Activated B cell treated with CpG ODN at 0.5 μM for 24 hours (primary cell): ENCODE measurements around the gene PAQR9. TPM values are rescaled to one million over a fixed set of nuclear protein-coding genes. Genes with fewer than 3 reads are reported as not detected.

Experiments
- ATAC-seq: fragments of 200-7000 bp; cut with Tn5 transposase; one replicate; pipeline ENCODE4 v1.10.0; 2021; ENCODE audit warnings: low read depth, mild to moderate bottlenecking, moderate library complexity
- CTCF ChIA-PET: fragments of 350-600 bp; sonication (Branson Sonifier 250); formaldehyde crosslinking; loops from one replicate; lab custom pipeline; 2021; ENCODE audit warnings: antibody characterized with exemption; lab: Charles Lee
- POLR2A ChIA-PET: fragments of 350-600 bp; sonication (Branson Sonifier 250); formaldehyde crosslinking; loops from one replicate; lab custom pipeline; 2021; ENCODE audit warnings: antibody characterized with exemption; lab: Charles Lee
- DNase-seq: peaks from one replicate; pipeline ENCODE4 v3.0.0; 2022
- H3K27ac Mint-ChIP-seq: one replicate; pipeline ENCODE4 v1.8.0; 2020; ENCODE audit warnings: mixed read lengths
- H3K27me3 Mint-ChIP-seq: one replicate; pipeline ENCODE4 v1.8.0; 2021; ENCODE audit warnings: mixed read lengths
- H3K36me3 Mint-ChIP-seq: one replicate; pipeline ENCODE4 v1.8.0; 2021; ENCODE audit warnings: low read depth, mixed read lengths
- H3K4me1 Mint-ChIP-seq: one replicate; pipeline ENCODE4 v1.8.0; 2021; ENCODE audit warnings: mixed read lengths
- H3K4me3 Mint-ChIP-seq: one replicate; pipeline ENCODE4 v1.8.0; 2020; ENCODE audit warnings: mild to moderate bottlenecking, mixed read lengths
- H3K9me3 Mint-ChIP-seq: one replicate; pipeline ENCODE4 v1.8.0; 2020; ENCODE audit warnings: mixed read lengths
- CTCF ChIP-seq: fragments of 200-600 bp; IDR thresholded peaks from one replicate; pipeline ENCODE4 v1.8.0; 2022; ENCODE audit warnings: antibody characterized with exemption, mild to moderate bottlenecking
- intact Hi-C: fragments of 100-400 bp; cut with micrococcal nuclease; formaldehyde crosslinking; loops from one replicate; pipeline ENCODE4 v1.15.1; 2024
- total RNA-seq: library from RNA; stranded (reverse); gene quantifications from 2 replicates; pipeline ENCODE4 v1.2.3, GENCODE V29; 2022

Gene PAQR9
- total RNA-seq, 1 donor from 2014 or later, result not detected

- ChIA-PET CTCF (no interaction called here), POLR2A (no interaction called here)
- no peak for ATAC-seq
- Mint-ChIP-seq H3K4me1 (no peaks in the 10 kb centered on the region), H3K27me3 (peaks cover 19% of the 10 kb centered on the region), H3K9me3 (peaks cover 3% of the 10 kb centered on the region), H3K4me3 (no peak overlapping the region), H3K36me3 (no peaks in the 10 kb centered on the region), H3K27ac (no peak overlapping the region)
- intact Hi-C loops, result loop anchor here (2.0 kb wide), 1 partner anchor 66 kb away; no protein-coding TSS in a partner anchor
- TF ChIP-seq CTCF, result no peak
- DNase-seq, result no peak
Observed at GRCh38 chr3:142929109-142929508, 34.4 kb downstream of the PAQR9 start.

GRCh38 chr3:142926368-142926944 lies 37.0 kb downstream of the PAQR9 start:
- POLR2A ChIA-PET, result no interaction called here
- peaks cover 31% of the 10 kb centered on the region for H3K27me3 Mint-ChIP-seq
- ATAC-seq, result no peak
- H3K36me3 Mint-ChIP-seq, result no peaks in the 10 kb centered on the region
- DNase-seq, result no peak
- no peak overlapping the region for H3K4me3 Mint-ChIP-seq
- CTCF ChIA-PET, result interaction anchor here (0.6 kb wide), 1 partner anchor 973 kb away, joined by 6 read pairs; no protein-coding TSS in a partner anchor
- intact Hi-C loops, result no loop called here
- no peak for TF ChIP-seq CTCF
- H3K9me3 Mint-ChIP-seq, result peaks cover 7% of the 10 kb centered on the region
- no peak overlapping the region for H3K27ac Mint-ChIP-seq
- no peaks in the 10 kb centered on the region for H3K4me1 Mint-ChIP-seq

GRCh38 chr3:142925140-142925539 lies 38.3 kb downstream of the PAQR9 start:
- no peak for TF ChIP-seq CTCF
- H3K27me3 Mint-ChIP-seq, result peaks cover 31% of the 10 kb centered on the region
- intact Hi-C loops, result no loop called here
- POLR2A ChIA-PET, result no interaction called here
- CTCF ChIA-PET, result interaction anchor here (0.6 kb wide), 1 partner anchor 27 kb away, joined by 3 read pairs; no protein-coding TSS in a partner anchor
- peaks cover 7% of the 10 kb centered on the region for H3K9me3 Mint-ChIP-seq
- H3K4me1 Mint-ChIP-seq, result no peaks in the 10 kb centered on the region
- H3K27ac Mint-ChIP-seq, result no peak overlapping the region
- no peak overlapping the region for H3K4me3 Mint-ChIP-seq
- H3K36me3 Mint-ChIP-seq, result no peaks in the 10 kb centered on the region
- ATAC-seq, result no peak
- DNase-seq, result no peak

- no peak overlapping the region for H3K4me3 Mint-ChIP-seq
- ChIA-PET CTCF (no interaction called here), POLR2A (no interaction called here)
- DNase-seq (no peak), ATAC-seq (no peak)
- no peaks in the 10 kb centered on the region for H3K36me3 Mint-ChIP-seq
- intact Hi-C loops, result no loop called here
- H3K27me3 Mint-ChIP-seq, result peaks cover 31% of the 10 kb centered on the region
- no peaks in the 10 kb centered on the region for H3K4me1 Mint-ChIP-seq
- TF ChIP-seq CTCF, result no peak
- H3K9me3 Mint-ChIP-seq, result peaks cover 7% of the 10 kb centered on the region
- no peak overlapping the region for H3K27ac Mint-ChIP-seq
Observed at GRCh38 chr3:142923694-142924093, 39.8 kb downstream of the PAQR9 start.

- CTCF ChIA-PET, result no interaction called here
- Mint-ChIP-seq H3K27ac (no peak overlapping the region), H3K4me1 (no peaks in the 10 kb centered on the region), H3K27me3 (peaks cover 5% of the 10 kb centered on the region), H3K4me3 (no peak overlapping the region), H3K9me3 (no peaks in the 10 kb centered on the region), H3K36me3 (no peaks in the 10 kb centered on the region)
- no peak for TF ChIP-seq CTCF
- intact Hi-C loops, result no loop called here
- DNase-seq (no peak), ATAC-seq (no peak)
- POLR2A ChIA-PET, result no interaction called here
Observed at GRCh38 chr3:142916605-142917004, 46.9 kb downstream of the PAQR9 start.
